Keratinocyte (primary cell): ENCODE data around the gene MYT1.

ENCODE experiments used
- EZH2 ChIP-seq: IDR thresholded peaks from one replicate; pipeline ENCODE4 v1.6.1; 2012; ENCODE audit warnings: inconsistent platforms, mild to moderate bottlenecking, low read length, moderate library complexity
- TF ChIP-seq, protein P1 (sequence below), 3 experiments: IDR thresholded peaks in 1 of 3; conservative IDR thresholded peaks in 1 of 3; optimal IDR thresholded peaks in 1 of 3; 2 replicates in 2 of 3; 3 replicates in 1 of 3; pipeline versions ENCODE3 to v1.5.1; 2011; ENCODE audit warnings: low read length in 3 of 3, mild to moderate bottlenecking in 3 of 3, moderate library complexity in 2 of 3, control low read depth in 1 of 3, inconsistent platforms in 1 of 3; ENCODE audit not compliant: insufficient read depth in 2 of 3; ENCODE audit errors: extremely low read depth in 1 of 3

GRCh38 chr20:64140061-64140931 is 24.0 kb upstream of the MYT1 start:
- TF ChIP-seq, protein P1, sequence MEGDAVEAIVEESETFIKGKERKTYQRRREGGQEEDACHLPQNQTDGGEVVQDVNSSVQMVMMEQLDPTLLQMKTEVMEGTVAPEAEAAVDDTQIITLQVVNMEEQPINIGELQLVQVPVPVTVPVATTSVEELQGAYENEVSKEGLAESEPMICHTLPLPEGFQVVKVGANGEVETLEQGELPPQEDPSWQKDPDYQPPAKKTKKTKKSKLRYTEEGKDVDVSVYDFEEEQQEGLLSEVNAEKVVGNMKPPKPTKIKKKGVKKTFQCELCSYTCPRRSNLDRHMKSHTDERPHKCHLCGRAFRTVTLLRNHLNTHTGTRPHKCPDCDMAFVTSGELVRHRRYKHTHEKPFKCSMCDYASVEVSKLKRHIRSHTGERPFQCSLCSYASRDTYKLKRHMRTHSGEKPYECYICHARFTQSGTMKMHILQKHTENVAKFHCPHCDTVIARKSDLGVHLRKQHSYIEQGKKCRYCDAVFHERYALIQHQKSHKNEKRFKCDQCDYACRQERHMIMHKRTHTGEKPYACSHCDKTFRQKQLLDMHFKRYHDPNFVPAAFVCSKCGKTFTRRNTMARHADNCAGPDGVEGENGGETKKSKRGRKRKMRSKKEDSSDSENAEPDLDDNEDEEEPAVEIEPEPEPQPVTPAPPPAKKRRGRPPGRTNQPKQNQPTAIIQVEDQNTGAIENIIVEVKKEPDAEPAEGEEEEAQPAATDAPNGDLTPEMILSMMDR (optimal IDR thresholded peaks at IDR 0.05 in 1 of 3, IDR thresholded peaks at IDR 0.05 in 1 of 3, conservative IDR thresholded peaks at IDR 0.05 in 1 of 3; ENCODE audit: extremely low read depth in 1 of 3, insufficient read depth in 2 of 3, low read length in 3 of 3), result no peak
- TF ChIP-seq EZH2, result no peak
